GM20431 (cell line): Measurements from ENCODE around the gene CDK13.
"Not testable (repeated sequence)": the region's sequence is repeated elsewhere in the genome, so short reads cannot be mapped to it uniquely, and the experiment has no call there.

Experiments
- in situ Hi-C: fragments of 300-500 bp; cut with MseI, MboI; formaldehyde crosslinking; loops from one replicate; pipeline ENCODE4 v1.15.0; 2020; ENCODE audit warnings: low sequenced_read_pairs; ENCODE audit not compliant: unreplicated experiment

Gene CDK13

DNA sequence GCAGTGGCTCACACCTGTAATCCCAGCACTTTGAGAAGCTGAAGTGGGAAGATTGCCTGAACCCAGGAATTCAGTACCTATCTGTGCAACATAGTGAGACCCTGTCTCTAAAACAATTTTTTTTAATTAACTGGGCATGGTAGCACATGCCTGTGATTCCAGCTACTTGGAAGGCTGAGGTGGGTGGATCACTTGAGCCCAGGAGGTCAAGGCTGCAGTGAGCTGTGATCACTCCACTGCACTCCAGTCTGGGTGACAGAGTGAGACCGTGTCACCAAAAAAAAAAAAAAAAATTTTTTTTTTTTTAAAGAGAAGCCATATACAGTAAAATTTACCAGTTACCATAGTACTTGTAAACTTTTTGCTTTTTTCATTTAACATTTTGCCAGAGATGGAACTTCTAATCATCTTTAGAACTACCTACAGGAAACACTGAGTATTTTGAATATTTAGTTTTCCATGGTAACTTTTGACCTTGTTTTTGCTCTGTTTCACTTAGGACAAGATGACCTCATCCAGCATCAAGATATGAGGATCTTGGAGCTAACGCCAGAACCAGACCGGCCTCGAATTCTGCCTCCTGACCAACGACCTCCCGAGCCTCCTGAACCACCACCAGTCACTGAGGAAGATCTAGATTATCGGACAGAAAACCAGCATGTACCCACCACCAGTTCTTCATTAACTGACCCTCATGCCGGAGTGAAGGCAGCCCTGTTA lies 143.7 kb downstream of the CDK13 start:
- in situ Hi-C loops, result no loop called here

GRCh38 chr7:40095230-40095629 lies 145.2 kb downstream of the CDK13 start:
- in situ Hi-C loops, result no loop called here

DNA sequence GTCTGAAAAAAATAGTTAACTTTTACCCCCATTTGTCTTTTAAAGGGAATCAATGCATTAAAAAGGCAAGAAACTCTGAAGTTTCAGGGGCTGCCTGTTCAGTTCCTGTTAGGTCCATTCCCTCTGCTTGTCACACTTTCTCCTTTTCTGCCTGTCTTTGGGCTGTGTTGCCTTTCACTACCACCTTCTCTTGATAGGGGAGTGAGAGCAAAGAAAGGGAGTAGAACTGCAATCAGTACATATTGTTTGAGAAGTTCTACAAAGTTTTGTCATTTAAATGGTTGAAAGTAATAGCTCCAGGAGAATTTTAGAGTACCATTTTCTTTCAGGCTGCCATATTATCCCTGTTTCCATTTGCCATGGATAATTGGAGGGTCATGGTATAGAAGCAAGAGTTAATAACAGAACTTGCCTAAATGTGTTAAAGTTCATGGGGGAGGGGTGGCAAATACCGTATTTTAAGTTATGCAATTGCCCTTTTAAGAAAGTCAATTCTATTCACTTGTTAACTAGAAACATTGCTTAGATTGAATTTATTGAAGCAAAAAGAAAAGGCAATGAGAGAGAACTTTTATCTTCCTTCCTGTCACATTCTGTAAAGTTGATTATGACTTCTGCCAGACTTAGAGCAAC lies 145.8 kb downstream of the CDK13 start:
- in situ Hi-C loops, result no loop called here

DNA sequence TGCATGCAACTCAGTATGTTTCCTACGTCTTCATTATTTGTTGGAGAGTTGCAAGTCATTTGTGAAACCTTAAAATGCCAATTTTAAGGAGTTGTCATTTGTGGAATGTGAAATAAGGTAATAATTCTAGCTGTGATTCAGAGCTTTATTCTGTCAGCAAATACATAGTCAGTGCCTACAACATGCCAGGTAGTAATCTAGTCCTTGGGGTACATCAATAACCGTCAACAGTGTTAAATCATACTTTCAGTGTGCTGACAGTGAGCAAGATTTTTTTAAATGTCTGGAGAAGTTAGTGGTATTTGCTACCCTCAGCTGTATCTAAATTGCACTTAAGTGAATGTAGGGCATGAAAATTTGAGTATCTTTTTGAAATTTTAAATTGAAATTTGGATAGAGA lies 147.7 kb downstream of the CDK13 start:
- in situ Hi-C loops, result no loop called here

- in situ Hi-C loops, result no loop called here
These were observed 148.8 kb downstream of the CDK13 start for GRCh38 chr7:40098810-40099209.

GRCh38 chr7:40099837-40100236 lies 149.8 kb downstream of the CDK13 start:
- in situ Hi-C loops, result no loop called here

- in situ Hi-C loops, result no loop called here
These were observed 151.1 kb downstream of the CDK13 start for GRCh38 chr7:40101201-40101600.

DNA sequence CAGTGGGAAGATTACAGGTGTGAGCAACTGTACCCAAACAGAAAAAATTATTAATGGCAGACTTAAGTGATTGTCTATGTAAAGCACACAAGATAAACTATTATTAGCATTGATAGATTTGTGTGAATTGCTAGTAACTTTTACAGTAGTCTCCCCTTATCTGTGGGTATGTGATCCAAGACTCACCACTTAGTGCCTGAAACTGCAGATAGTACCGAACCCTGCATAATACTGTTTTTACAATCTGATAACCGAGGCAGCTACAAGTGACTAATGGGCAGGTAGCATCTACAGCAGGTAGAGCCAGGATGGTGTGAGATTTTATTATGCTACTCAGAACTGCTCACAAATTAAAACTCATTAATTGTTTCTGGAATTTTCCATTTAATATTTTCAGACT lies 152.8 kb downstream of the CDK13 start:
- in situ Hi-C loops, result no loop called here

- in situ Hi-C loops, result no loop called here
These were observed 155.9 kb downstream of the CDK13 start for GRCh38 chr7:40105879-40106473.

- in situ Hi-C loops, result no loop called here
These were observed 165.9 kb downstream of the CDK13 start for GRCh38 chr7:40115936-40116335.

DNA sequence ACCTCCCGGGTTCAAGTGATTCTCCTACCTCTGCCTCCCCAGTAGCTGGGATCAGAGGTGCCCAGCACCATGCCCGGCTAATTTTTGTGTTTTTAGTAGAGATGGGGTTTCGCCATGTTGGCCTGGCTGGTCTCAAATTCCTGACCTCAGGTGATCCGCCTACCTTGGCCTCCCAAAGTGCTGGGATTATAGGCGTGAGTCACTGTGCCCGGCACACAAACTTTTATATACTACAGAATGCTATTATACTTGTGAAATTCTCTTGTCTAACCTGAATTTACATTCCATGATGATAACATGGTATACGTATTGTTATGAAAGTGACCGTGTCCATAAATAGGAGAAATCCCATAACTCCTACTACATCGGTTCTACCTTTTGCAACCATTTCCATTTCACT lies 167.1 kb downstream of the CDK13 start:
- in situ Hi-C loops, result not testable (repeated sequence)

DNA sequence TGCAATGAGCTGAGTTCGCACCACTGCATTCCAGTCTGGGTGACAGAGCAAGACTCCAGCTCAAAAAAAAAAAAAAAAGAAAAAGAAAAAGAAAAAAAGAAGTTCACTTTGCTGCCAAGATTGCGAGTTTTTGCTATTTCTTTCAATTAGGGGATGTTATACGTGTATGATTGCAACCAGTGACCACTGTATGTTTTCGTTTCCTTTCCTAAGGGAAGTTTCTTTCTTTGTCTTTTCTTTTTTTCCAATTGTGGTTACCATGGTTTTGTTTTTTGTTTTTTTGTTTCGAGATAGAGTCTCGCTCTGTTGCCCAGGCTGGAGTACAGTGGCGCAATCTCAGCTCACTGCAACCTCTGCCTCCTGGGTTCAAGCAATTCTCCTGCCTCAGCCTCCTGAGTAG lies 168.1 kb downstream of the CDK13 start:
- in situ Hi-C loops, result not testable (repeated sequence)

DNA sequence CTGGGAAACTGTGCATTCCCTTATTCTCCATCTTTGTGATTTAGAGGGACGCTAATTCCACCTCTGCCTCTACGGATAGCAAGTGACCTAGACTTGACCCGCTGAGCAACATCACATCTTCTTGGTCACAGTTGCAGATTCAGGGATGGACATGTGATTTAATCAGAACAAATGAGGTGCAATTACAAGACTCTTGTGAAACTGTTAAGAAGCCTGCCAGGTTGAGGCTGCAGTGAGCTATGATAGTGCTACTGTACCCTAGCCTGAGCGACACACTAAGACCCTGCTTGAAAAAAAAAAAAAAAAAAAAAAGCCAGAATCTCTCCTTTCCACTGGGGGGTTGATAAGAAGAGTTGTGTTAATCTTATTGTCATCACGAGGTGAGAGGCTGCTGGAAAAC lies 170.0 kb downstream of the CDK13 start:
- in situ Hi-C loops, result no loop called here

- in situ Hi-C loops, result not testable (repeated sequence)
These were observed 172.3 kb downstream of the CDK13 start for GRCh38 chr7:40122100-40122939.

DNA sequence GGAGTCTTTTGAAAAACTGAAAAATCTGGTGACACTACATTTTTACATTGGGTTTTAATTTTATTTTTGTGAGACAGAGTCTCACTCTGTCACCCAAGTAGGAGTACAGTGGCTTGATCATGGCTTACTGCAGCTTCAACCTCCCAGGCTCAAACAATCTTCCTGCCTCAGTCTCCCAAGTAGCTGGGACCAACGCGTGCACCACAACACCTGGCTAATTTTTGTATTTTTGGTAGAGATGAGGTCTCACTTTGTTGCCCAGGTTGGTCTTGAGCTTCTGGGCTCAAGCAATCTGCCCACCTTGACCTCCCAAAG lies 172.8 kb downstream of the CDK13 start:
- in situ Hi-C loops, result no loop called here

GRCh38 chr7:40133561-40134427 lies 183.7 kb downstream of the CDK13 start:
- in situ Hi-C loops, result no loop called here

- in situ Hi-C loops, result no loop called here
These were observed 184.6 kb downstream of the CDK13 start, which contains the start of the genes MPLKIP and SUGCT for GRCh38 chr7:40134428-40135316. TSS of gene MPLKIP (minus strand) at chr7:40134622. CDS start at chr7:40134567, 55 bp downstream. TSS of gene SUGCT (plus strand) at chr7:40135005.

DNA sequence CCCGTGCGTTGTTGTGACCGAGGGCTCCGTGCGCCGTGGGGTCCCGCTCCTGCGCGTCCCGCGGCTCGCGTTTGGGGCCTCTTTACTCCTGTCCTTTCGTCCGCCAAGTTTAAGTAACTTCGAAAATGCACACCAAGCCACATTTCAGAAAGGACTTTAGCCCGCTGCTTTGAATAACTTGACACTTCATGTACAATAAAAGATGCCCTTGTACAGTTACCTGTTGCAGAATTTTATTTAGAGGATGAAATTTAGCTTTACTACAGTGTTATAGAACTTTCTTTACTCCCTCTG lies 185.2 kb downstream of the CDK13 start:
- in situ Hi-C loops, result no loop called here

DNA sequence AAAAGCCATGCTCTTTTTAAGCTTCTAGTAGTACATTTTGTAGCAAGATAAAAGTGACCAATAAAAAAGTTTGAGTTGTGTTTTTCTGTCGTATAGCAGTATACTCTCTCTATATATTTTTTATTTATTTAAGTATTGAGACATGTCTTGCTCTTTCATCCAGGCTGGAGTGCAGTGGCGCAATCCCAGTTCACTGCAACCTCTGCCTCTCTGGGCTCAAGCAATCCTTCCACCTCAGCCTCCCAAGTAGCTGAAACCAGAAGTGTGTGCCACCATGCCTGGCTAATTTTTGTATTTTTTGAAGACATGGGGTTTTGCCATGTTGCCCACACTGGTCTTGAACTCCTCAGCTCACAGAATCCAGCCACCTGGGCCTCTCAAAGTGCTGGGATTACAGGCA lies 187.5 kb downstream of the CDK13 start:
- in situ Hi-C loops, result no loop called here
